ENCODE results near the gene PPIL4. TPM values are rescaled to one million over a fixed set of nuclear protein-coding genes. Genes with fewer than 3 reads are reported as not detected.

Gene PPIL4
- total and polyA plus RNA-seq, 2 donors (not counting 3 experiments of a cell fraction or from before 2014, with no cell fraction given): 2.2 to 27.8 TPM

- FAIRE-seq (no peak), DNase-seq (ENCODE audit: low read depth, low spot score) (no peak)
- BruUV-seq (replicated peaks): no TSS peak
- intact Hi-C loops (cut with micrococcal nuclease): no loop called here
- ChIA-PET CTCF (interaction anchor here (0.8 to 1.9 kb wide), 6 partner anchors 9 to 43 kb away, joined by 3 to 4 read pairs (median 3); no protein-coding TSS in a partner anchor), POLR2A (no interaction called here)
- no peaks in the 10 kb centered on the region for H3K9me3 ChIP-seq (replicated peaks; ENCODE audit: control insufficient read depth, insufficient read depth, low read length)
- H3K9ac ChIP-seq (replicated peaks; ENCODE audit: extremely low read depth, insufficient read depth, low read length): no peak overlapping the region
- no peak for TF ChIP-seq MAX (IDR thresholded peaks at IDR 0.05; ENCODE audit: insufficient read depth, insufficient read length)
- no peak for TF ChIP-seq JUN (IDR thresholded peaks at IDR 0.05; ENCODE audit: borderline replicate concordance, insufficient read depth, insufficient read length, low read depth)
- TF ChIP-seq MYC (IDR thresholded peaks at IDR 0.05; ENCODE audit: low read depth, low read length): no peak
- TF ChIP-seq GATA2 (IDR thresholded peaks at IDR 0.05; ENCODE audit: insufficient read depth, insufficient read length, low read depth, low read length): no peak
- no peak overlapping the region for H3K4me2 ChIP-seq (ENCODE audit: insufficient read depth, low read length)
- H3K27me3 ChIP-seq (ENCODE audit: control insufficient read depth in 2 of 2, insufficient read depth in 2 of 2, low read length in 2 of 2): peaks cover 10 to 21% of the 10 kb centered on the region in 2 experiments
- no peak overlapping the region for H2AFZ ChIP-seq (ENCODE audit: low read depth, low read length)
- H3K27ac ChIP-seq (ENCODE audit: insufficient read depth, low read depth, low read length): no peak overlapping the region
- no peaks in the 10 kb centered on the region for H3K4me1 ChIP-seq (ENCODE audit: control insufficient read depth, extremely low read depth, insufficient read depth, low read length)
- H3K4me3 ChIP-seq (replicated peaks in 1 of 3; ENCODE audit: insufficient read depth in 1 of 3, low read depth in 1 of 3, low read length in 3 of 3): no peak overlapping the region
- no peaks in the 10 kb centered on the region for H3K36me3 ChIP-seq (ENCODE audit: control insufficient read depth in 2 of 2, extremely low read depth in 1 of 2, insufficient read depth in 2 of 2, low read length in 2 of 2)
- no peaks in the 10 kb centered on the region for H4K20me1 ChIP-seq (replicated peaks; ENCODE audit: control insufficient read depth, extremely low read depth, insufficient read depth, low read length)
- no peaks in the 10 kb centered on the region for H3K9me1 ChIP-seq (replicated peaks; ENCODE audit: control insufficient read depth, extremely low read depth, insufficient read depth, low read length)
- H3K79me2 ChIP-seq (ENCODE audit: control insufficient read depth, insufficient read depth, low read length): no peaks in the 10 kb centered on the region
- dilution Hi-C loops (cut with MboI; ENCODE audit: extremely low pct_ligation_motif_present, low sequenced_read_pairs): no loop called here
Observed at GRCh38 chr6:149474108-149474935, 71.5 kb downstream of the PPIL4 start.
